Stimulated activated CD8-positive, alpha-beta memory T cell treated with anti-CD3 and anti-CD28 coated beads, Interleukin-15, amount 100 ng/mL, for 4 hours (primary cell): ENCODE results near the gene CLEC2L.
"Not testable (repeated sequence)": the region's sequence is repeated elsewhere in the genome, so short reads cannot be mapped to it uniquely, and the experiment has no call there.

ENCODE experiments used
- DNase-seq, 2 donors: peaks; one replicate each; pipeline ENCODE4 v3.0.0-alpha.2; 2020; ENCODE audit warnings: low read depth in 2 of 2

The CLEC2L gene

GRCh38 chr7:139523968-139524815 is 707 bp downstream of the CLEC2L start:
- no peak for DNase-seq

GRCh38 chr7:139525239-139525638 is 1.8 kb downstream of the CLEC2L start:
- DNase-seq = no peak

GRCh38 chr7:139525750-139526149 is 2.3 kb downstream of the CLEC2L start:
- no peak for DNase-seq

- DNase-seq = no peak
Measured at GRCh38 chr7:139526578-139527544, 3.4 kb downstream of the CLEC2L start.

GRCh38 chr7:139531094-139531493 is 7.6 kb downstream of the CLEC2L start:
- no peak for DNase-seq

GRCh38 chr7:139532636-139533155 is 9.2 kb downstream of the CLEC2L start:
- no peak for DNase-seq

GRCh38 chr7:139534096-139534495 is 10.6 kb downstream of the CLEC2L start:
- DNase-seq = no peak

GRCh38 chr7:139534966-139535651 is 11.6 kb downstream of the CLEC2L start:
- no peak for DNase-seq

GRCh38 chr7:139536152-139536551 is 12.7 kb downstream of the CLEC2L start:
- DNase-seq = no peak

GRCh38 chr7:139538881-139539635 is 15.6 kb downstream of the CLEC2L start:
- no peak for DNase-seq

- DNase-seq = no peak
Measured at GRCh38 chr7:139540203-139540602, 16.7 kb downstream of the CLEC2L start.

- no peak for DNase-seq
Measured at GRCh38 chr7:139541600-139542307, 18.3 kb downstream of the CLEC2L start.

GRCh38 chr7:139542308-139543151 is 19.0 kb downstream of the CLEC2L start:
- DNase-seq = no peak

- DNase-seq = no peak
Measured at GRCh38 chr7:139543801-139544603, 20.5 kb downstream of the CLEC2L start.

- no peak for DNase-seq
Measured at GRCh38 chr7:139544645-139545044, 21.2 kb downstream of the CLEC2L start.

GRCh38 chr7:139548302-139549028 is 25.0 kb downstream of the CLEC2L start:
- no peak for DNase-seq

- DNase-seq = not testable (repeated sequence)
Measured at GRCh38 chr7:139553991-139554700, 30.7 kb downstream of the CLEC2L start.
